Stimulated activated CD8-positive, alpha-beta memory T cell treated with anti-CD3 and anti-CD28 coated beads, Interleukin-7, amount 100 ng/mL, for 4 hours (primary cell): Measurements from ENCODE around the gene ZMYND15.
"Not testable (repeated sequence)": the region's sequence is repeated elsewhere in the genome, so short reads cannot be mapped to it uniquely, and the experiment has no call there.

Source experiments
- DNase-seq, 2 donors: peaks; one replicate each; pipeline ENCODE4 v3.0.0-alpha.2; 2020; ENCODE audit warnings: low read depth in 2 of 2

The ZMYND15 gene, protein sequence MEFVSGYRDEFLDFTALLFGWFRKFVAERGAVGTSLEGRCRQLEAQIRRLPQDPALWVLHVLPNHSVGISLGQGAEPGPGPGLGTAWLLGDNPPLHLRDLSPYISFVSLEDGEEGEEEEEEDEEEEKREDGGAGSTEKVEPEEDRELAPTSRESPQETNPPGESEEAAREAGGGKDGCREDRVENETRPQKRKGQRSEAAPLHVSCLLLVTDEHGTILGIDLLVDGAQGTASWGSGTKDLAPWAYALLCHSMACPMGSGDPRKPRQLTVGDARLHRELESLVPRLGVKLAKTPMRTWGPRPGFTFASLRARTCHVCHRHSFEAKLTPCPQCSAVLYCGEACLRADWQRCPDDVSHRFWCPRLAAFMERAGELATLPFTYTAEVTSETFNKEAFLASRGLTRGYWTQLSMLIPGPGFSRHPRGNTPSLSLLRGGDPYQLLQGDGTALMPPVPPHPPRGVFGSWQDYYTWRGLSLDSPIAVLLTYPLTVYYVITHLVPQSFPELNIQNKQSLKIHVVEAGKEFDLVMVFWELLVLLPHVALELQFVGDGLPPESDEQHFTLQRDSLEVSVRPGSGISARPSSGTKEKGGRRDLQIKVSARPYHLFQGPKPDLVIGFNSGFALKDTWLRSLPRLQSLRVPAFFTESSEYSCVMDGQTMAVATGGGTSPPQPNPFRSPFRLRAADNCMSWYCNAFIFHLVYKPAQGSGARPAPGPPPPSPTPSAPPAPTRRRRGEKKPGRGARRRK

DNA sequence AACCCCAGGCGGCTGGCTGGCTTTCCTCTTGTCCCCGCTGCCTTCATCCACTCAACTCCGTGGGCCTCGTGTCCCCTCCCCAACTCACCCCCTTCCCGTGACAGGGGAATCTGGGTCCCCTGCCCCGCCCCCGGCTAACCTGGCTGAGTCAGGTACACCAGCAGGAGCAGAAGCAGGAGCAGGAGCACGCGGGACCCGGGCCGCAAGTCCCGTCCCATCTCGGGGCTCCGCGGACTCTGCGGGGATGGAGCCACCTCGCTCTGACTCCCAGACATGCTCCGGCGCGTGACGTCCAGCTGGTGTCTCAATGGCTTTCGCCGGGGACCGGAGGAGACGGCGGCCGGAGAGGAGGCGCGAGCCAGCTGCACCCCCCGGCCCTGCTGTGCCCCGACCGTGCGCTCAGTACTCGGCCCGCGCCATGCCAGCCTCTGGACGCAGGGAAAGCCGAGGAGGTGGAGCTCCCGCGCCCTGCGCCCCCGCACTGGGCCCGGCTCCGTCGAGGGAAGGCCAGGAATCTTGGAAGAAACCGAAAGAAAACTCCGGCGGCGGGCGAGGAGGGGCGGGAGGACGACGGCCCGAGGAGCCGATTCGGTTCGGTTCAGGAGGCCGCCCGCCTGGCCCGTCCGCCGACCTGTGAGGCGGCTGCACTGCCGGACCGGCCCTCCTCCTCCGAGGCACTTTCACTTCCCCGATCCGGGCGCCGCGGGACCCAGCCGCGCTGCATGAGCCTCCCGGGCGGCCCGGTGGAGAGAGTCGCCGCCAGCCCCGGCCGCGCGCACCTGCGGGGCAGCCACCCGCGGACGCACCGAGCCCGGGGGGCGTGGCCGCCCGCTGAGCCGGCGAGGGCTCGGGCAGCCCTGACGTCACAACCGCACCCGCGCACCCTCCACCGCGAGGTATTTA, at the start of gene ZMYND15, which contains the start of gene CXCL16:
TSS of gene ZMYND15 (plus strand) at position 712 of the 903 bp plus-strand sequence. CDS start 716 bp downstream, outside the sequence.
TSS of gene CXCL16 (minus strand) at position 807 of the 903 bp plus-strand sequence. CDS start at position 218, 589 bp downstream.
- peak; percentile 29 to 57 for DNase-seq

DNA sequence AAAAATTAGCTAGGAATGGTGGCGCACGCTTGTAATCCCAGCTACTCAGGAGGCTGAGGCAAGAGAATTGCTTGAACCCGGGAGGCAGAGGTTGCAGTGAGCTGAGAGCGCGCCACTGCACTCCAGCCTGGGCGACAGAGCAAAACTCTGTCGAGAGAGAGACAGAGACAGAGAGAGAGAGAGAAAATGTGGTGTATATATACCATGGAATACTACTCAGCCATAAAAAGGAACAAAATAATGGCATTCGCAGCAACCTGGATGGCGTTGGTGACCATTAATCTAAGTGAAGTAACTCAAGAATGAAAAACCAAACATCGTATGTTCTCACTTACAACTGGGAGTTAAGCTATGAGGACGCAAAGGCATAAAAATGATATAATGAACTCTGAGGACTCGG, 49.8 kb upstream of the ZMYND15 start:
- not testable (repeated sequence) for DNase-seq

DNA sequence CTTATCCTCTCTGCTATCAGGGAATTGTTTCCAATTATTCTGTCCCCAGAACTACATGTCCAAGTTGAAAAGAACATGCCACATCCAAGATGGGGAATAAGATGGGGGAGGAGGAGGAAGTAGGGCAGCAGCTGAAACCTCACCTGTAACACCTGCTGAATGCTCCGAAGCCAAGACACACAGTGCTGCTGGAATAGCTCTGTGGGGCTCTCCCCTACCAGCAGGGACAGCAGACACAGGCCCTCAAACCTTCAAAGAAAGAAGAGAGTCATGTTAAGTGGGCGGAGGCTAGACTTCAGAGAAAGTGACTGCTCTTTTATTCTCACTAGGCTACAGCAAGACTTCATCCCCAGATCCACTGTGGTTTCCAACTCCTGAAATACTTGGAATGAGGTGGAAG, 48.9 kb upstream of the ZMYND15 start:
- no peak for DNase-seq

DNA sequence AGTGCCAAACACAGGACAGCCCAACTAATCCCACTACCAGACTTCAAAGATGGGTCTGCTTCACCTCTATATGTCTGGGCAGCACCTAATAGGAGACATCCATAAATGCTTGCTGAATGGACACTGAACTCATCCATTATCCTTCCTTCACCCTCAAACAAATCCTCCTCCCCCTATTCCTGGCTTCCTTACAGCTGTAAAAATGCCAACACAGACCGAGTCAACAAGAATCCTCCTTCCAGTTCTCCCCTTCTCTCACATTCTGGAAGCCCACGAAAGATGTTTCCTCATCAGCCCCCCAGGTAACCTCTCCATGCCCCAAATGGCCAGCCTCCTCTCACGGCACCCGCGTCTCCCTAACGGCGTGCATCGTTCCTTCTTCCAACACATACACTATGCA, 47.9 kb upstream of the ZMYND15 start:
- DNase-seq = no peak

DNA sequence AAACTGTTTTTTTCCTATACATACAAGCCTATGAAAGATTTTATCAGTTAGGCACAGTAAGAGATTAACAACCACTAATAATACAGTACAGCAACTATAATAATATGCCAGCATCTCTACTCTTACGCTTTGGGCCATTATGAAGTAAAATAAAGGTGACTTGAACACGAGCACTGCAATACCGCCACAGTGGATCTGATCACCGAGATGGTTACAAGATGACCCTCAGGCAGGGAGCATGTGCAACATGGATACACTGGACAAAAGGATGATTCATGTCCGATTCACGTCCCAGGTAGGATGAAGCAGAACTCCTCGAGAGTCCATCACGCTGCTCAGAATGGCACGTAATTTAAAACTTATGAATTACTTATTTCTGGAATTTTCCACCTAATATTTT, 46.2 kb upstream of the ZMYND15 start:
- no peak for DNase-seq

DNA sequence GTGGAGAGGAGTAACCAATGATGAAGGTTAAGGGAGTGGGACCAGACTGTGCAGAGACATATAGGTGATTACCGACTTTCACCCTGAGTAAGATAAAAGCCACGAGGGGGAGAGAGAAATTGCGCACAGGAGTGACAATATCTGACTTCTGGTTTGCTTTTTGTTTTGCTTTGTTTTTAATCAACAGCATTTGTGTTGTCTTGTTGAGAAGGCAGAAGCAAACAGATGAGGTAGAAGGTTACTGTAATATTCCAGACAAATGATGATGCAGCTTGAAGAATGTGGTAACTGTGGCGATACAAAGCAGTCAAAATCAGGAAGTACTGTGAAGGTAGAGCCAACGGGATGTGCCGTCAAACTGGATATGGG, 43.2 kb upstream of the ZMYND15 start:
- no peak for DNase-seq

DNA sequence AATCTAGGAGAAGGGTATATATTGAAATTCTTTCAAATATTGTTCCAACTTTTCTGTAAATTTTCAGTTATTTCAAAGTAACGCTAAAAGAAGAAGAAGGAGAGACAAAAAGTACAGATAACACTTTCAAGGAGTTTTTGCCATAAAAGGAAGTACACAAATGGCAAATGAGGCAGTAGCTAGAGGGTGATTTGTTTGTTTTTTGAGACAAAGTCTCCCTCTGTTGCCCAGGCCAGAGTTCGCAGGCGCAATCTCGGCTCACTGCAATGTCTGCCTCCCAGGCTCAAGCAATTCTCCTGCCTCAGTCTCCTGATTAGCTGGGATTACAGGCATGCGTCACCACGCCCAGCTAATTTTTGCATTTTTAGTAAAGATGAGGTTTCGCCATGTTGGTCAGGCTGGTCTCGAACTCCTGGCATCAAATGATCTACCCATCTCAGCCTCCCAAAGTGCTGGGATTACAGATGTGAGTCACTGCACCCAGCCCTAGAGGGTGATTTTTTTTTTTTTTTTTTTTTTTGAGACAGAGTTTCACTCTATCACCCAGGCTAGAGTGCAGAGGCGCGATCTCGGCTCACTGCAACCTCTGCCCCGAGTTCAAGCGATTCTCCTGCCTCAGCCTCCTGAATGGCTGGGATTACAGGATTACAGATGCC, 40.1 kb upstream of the ZMYND15 start:
- not testable (repeated sequence) for DNase-seq

DNA sequence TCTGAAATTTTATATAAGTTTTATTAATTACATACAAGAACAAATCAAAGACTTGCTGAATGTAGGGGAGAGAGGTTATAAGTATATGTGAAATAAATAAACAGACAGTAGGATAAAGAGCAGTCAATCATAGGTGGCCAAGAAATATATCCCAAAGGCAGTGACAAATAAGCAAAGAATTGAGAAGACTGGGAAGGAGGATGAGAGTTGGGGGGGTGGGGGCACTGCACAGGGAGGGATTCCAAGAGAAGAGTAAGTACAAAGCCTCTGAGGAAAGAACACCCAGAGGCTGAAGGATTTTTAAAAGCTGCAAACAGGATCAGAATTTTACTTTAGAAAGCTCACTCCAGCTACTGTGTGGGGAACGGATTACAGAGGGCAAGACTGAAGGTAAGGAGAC, 38.5 kb upstream of the ZMYND15 start:
- no peak for DNase-seq

DNA sequence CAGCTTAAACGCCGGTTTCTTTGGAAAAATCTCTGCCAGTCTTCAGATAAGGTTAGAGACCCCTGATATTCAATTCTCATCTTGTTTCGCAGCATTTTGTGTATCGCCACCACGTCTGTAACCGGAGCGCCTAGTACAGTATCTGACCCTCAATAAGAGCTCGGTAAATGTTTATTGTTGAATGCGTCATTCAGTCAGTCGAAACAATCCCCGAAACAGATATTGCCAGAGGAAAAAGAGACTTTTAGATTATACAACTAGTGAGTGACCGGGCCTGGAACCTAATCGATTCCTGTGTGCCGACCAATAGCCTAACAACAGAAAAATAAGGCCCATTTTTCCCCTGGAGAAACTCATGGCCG, 36.3 kb upstream of the ZMYND15 start:
- DNase-seq = no peak

DNA sequence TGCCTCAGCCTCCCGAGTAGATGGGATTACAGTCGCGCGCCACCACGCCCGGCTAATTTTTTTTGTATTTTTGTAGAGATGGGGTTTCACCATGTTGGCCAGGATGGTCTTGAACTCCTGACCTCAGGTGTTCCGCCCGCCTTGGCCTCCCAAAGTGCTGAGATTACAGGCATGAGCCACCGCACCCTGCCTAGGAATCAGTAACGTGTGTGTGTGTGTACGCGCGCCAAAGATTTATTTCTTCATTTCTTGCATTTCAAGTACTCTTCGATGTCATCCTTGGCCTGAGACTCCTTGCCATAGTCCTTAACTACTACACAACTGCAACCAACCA, 35.1 kb upstream of the ZMYND15 start:
- not testable (repeated sequence) for DNase-seq

DNA sequence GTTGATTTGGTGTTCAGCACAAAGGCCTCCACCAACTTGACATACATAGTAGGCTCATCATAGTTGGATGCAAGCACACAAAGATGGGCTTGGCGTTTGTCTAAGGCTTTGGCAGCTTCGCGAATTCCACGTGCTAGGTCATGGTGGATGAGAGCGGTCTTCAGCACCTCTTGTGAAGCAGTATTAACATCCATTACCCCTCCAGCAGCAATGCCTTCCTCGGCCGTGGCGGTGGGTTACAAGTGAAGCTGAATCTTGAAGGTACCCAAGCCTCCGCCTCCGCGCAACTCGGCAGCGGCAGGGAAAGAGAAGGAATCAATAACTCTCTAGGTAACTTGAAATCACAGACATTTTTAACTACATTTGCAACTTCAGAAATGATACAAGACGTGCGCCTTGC, 34.6 kb upstream of the ZMYND15 start:
- no peak for DNase-seq

DNA sequence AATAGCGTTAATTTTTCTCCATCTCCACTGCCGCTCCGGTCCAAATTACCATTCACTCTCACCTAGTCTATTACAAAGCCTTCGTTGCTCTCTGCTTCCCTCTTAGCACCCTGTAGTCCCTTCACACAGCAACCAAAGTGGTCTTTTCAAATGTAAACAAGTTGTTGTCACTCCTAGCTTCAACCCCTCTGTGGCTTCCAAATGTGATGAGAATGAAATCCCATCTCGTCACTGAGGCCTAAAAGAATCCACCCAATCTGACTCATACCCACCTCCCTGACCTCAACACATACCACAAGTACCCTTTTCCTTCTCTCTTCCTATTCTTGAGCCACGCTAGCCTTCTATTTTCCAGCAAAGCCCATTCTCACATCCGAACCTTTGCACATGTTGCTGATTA, 33.5 kb upstream of the ZMYND15 start:
- no peak for DNase-seq

DNA sequence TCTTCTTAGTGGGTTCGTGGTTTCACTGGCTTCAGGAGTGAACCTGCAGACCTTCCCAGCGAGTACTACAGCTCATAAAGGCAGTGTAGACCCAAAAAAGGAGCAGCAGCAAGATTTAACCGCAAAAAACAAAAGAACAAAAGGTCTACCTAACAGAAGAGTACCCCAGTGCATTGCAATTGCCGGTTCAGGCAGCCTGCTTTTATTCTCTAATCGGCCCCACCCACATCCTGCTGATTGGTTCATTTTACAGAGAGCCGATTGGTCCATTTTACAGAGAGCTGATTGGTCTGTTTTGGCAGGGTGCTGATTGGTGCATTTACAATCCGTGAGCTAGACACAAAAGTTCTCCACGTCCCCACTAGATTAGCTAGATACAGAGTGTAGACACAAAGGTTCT, 31.2 kb upstream of the ZMYND15 start:
- DNase-seq = peak in 1 of 2 donors; percentile 26

DNA sequence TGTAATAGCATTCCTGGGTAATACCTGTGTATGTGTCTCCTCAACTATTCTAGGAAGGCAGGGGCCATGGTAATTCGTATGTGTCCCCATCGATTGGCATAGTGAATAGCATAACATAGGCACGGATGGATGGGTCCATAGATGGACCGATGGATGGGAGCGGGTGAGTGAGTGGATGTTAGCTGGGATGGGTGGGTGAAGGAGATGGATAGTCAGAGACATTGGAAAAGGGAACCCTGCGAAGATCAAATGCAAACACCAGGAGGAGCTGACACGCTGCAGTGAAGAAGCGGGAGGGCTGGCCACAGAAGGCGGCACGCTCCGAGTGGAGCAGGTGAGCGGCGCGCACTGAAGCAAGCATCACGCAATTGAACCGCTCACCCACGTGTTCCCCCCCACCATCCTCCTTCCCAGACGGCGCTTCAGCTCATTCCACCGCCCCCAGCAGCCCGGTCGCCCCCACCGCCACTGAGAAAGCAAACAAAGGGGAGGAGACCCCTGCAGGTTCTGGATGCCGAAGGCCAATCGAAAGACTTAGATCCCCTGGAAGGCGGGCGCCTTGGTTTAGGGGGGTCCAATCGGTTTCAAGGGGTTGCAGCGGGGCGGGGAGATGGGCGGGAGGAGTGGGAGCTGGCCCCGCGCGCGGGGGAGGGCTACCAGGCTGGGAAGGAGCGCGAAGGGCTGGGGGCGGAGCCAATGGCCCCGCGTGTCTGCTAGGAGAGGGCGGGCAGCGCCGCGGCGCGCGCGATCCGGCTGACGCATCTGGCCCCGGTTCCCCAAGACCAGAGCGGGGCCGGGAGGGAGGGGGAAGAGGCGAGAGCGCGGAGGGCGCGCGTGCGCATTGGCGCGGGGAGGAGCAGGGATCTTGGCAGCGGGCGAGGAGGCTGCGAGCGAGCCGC, 29.6 kb upstream of the ZMYND15 start, which contains the start of gene ARRB2:
TSS of gene ARRB2 (plus strand) at position 839 of the 899 bp plus-strand sequence. CDS start 90 bp downstream, outside the sequence.
- DNase-seq = peak; percentile 97 to 100

DNA sequence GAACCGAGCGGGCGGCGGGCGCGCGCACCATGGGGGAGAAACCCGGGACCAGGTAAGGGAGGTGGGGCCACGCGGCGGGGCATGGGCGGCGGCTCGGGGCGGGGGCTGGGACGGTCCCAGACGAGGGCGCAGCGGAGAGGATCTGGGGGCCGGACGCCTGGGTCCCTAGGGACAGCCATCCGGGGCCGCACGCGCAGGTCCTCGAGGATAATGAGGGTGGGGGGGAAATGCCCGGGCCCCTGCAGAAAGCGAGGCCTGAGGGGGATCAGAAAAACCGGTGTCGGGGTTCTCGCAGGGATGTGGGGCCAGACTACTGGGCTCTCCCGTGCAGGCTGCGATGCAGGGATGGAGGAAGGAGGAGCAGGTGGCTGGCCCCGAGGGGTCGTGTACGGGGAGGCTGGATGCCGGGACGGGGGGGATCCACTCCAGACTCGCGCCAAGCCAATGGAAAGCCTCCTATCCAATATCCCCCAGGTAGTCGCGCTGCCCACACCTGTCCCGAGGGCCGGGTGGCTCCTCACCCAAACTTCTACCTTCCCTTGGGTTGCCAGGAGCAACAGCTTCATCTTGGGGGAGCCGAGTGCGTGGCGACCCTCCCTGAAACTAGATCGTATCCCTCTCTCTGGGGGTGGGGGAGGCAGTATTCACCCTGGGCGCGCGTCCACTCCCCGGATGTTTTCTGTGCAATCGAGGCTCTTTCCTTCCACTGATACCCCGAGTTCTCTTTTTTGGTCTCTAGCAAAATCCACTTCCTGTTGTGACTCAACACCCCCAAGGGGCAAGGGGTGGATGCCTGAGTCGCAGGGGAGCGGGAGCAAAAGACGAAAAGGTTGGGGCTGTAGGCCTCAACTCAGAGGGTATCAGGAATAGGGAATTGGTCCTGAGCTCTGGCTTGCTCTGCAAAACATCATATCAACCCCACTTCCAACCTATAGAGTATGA, 28.7 kb upstream of the ZMYND15 start:
- peak in 1 of 2 donors; percentile 26 for DNase-seq

DNA sequence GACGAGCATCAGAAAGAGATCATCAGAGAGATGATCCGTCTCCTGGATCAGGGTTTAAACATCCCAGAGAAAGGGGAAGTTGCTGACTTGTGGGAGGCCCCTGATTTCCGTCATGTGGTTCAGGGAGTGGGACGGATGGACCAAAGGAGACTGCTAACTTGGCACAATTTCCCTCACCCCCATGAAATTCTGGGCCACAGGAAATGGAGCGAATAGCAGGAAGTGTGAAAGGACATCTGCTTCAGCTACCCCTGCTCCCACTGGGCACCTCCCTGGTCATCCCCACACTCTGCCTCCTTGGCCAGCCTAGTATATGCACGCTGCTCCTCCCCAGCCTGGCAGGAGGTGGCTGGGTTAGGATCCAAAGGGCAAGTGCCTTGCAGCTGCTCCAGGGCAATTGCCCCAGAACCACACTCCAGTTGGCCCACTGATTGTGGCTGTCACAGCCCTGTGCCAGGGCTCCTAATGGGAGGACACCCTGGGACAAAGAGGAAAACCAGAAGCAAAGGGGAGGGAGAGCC, 27.9 kb upstream of the ZMYND15 start:
- DNase-seq = no peak

DNA sequence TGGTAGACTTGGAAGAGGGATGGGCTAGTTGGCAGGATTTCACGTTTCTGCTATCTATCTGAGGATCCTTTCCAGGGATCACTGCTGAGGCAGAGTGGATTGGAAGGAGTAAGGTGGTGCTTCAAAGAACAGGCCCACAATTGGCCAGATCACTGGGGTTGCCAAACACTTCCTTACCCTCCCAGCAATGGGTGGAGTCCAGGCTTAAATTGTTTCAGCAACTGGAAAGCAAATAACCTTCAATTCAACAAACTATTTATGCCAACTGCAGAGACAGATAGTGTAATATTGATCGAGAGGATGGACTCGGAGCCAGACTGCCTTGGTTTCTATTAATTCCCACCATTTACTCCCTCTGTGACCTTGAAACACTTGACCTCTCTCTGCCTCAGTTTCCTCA, 27.1 kb upstream of the ZMYND15 start:
- DNase-seq = no peak

DNA sequence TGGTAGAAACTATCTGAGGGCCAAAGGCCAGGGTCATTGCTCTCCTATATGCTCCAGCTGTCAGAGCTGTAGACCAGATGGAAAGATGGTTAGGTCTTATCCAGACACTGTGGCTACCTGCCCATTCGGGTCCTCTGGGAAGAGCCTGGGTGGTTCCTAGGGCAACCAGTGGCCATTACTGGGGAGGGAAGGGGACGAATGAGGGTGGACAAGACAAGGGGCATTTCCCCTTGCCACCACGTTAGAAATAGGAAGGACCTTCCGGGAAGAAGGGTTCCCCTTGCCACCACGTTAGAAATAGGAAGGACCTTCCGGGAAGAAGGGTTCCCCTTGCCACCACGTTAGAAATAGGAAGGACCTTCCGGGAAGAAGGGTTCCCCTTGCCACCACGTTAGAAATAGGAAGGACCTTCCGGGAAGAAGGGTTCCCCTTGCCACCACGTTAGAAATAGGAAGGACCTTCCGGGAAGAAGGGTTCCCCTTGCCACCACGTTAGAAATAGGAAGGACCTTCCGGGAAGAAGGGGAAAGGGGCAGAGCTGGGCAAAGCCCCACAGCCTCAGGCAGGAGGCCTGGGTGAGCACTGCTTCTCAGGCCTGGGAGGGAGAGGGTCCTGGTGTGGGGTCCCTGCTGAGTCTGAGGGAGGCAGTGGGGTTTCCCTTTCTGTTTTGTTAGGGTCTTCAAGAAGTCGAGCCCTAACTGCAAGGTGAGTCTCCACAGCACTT, 25.1 kb upstream of the ZMYND15 start:
- not testable (repeated sequence) for DNase-seq
